TTC549 (cell line): ENCODE data around the gene KRTAP10-5.
"Not testable (repeated sequence)": the region's sequence is repeated elsewhere in the genome, so short reads cannot be mapped to it uniquely, and the experiment has no call there.

Experiments used
- FAIRE-seq: peaks from 2 replicates; lab custom pipeline; 2012; peaks lifted over from hg19 to GRCh38; lab: Jason Lieb, UNC

KRTAP10-5 gene

GRCh38 chr21:44610157-44610843 is 29.9 kb upstream of the KRTAP10-5 start:
- FAIRE-seq, result not testable (repeated sequence)

DNA sequence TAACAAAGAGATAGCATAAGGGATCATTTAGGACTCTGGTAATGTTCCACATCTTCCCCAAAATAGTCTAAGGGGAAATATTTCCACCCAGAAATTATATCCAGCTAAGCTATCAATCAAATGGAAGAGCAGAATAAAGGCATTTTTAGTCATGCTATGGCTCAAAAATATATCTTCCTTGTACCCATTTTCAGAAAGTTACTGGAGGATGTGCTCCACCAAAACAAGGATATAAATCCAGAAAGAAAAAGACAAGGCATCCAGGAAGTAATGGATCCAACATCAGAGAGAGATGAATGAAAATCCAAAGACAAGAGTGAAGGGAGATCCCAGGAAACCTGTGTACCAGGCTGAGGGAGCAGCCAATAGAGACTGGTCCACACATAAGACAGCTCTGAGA is 28.8 kb upstream of the KRTAP10-5 start:
- no peak for FAIRE-seq

- FAIRE-seq, result no peak
Measured at GRCh38 chr21:44606495-44606894, 26.1 kb upstream of the KRTAP10-5 start.

DNA sequence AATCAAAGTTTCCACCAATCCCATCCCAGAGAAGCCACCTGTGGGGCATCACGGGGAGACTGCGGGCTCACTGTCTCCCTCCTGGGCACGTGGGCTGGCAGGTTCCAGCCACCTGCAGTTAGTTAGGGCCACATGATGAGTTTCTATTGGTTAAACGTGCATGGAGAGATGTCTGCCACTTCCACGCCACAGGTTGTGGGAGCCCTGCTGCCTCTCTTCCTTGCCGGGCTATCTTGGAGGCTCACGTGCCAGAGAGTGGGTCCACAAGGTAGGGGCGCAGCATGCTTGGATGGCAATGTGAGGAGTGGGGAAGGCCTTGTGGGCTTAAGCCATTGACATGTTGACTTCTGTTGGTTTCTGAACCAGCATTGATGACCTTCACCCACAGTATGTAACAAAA is 23.5 kb upstream of the KRTAP10-5 start:
- no peak for FAIRE-seq

DNA sequence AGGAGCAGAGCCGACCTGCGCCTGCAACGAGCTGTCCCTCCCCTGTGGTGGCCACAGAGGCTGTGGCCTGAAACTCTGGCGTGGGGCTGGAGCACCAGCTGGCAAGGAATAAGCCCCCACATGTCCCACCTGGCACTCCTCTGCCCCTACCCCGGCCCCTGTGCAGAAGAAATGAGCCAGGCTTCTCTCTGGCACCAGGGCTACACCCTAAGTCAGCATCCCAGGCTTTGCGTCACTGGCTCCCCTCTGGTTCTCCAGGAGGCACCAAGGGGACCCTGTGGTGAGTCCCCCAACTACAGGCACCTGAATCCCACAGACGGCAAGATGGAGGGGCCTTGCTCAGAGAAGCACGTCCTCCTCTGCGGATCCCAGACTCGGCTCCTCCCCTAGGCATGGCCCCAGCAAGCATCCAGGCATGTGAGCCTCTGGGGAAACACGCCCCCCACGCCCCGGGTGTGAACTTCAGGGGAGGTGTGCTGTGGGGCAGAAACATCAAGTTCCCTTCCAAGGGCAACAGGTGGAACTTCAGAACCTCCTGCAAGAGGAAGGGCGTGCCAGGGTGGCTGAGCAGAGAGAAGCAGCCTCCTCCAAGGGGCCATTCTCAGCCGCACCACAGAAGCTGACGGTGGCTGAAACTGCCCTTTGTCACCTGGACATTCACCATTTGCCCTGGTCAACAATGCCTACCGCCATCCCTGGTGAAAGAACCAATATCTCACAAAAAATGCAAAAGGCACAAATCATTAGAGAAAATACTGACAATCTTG is 22.9 kb upstream of the KRTAP10-5 start:
- no peak for FAIRE-seq

DNA sequence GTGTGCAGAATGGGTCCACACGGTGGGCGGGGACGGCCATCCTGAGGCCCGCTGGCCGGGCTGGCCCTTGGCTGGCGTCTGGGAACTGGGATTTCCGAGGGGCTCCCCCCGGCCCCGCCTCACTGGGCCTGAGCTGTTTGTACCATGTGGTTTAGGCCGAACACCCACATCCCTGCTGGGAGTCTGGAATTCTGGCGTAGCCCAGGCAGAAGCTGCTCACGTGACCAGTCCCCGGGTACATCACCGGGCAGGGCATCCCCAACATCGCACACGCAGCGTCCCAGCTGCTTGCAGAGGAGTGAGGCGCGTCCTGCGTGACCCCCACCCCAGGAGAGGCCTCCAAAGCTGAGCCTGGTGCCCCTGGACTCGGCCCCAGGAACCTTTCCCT is 22.1 kb upstream of the KRTAP10-5 start:
- FAIRE-seq, result no peak

DNA sequence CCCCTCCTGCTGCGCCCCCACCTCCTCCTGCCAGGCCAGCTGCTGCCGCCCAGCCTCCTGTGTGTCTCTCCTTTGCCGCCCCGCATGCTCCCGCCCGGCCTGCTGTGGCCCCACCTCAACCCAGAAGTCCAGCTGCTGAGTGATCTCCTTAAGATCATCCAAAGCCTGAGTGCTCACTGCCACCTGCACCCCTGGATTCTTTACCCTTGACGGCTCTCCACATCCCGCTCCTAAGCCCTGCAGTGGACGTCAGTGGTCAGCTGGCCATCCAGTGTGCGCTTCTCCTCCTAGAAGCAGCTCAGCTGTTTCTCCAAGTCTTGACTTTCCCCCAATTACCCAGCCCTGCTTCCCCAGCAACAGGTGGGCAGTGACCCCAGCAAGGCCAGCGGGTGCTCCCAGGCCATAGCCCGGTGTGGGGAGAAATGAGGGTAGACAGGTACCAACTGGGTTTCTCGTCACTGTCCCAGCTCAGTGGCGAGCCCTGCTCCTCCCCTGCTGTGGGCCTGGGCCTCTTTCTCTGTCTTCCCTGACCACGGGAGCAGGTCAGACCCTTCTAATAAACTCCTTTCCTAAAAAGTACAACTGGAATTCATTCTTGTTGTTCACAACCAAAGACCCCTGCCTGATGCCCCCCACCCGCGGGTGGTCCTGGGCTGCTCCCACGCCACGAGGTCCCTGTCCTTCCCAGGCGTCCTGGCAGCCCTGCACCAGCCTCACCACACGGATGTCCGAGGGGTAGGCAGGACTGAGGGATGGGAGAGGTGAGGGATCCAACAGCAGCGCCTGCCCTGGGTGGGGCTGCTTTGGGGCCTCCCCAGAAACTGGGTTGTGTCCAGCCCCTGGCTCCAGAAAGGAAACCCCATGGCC is 21.4 kb upstream of the KRTAP10-5 start:
- FAIRE-seq, result no peak

- not testable (repeated sequence) for FAIRE-seq
Measured at GRCh38 chr21:44601091-44601490, 20.7 kb upstream of the KRTAP10-5 start.

- FAIRE-seq, result not testable (repeated sequence)
Measured at GRCh38 chr21:44600118-44600978, 19.9 kb upstream of the KRTAP10-5 start, which contains the start of gene KRTAP10-7. Gene KRTAP10-7, plus strand, starts transcription at chr21:44600597. Its CDS starts 25 bp downstream, at chr21:44600622.

- no peak for FAIRE-seq
Measured at GRCh38 chr21:44599264-44600029, 19.0 kb upstream of the KRTAP10-5 start.

DNA sequence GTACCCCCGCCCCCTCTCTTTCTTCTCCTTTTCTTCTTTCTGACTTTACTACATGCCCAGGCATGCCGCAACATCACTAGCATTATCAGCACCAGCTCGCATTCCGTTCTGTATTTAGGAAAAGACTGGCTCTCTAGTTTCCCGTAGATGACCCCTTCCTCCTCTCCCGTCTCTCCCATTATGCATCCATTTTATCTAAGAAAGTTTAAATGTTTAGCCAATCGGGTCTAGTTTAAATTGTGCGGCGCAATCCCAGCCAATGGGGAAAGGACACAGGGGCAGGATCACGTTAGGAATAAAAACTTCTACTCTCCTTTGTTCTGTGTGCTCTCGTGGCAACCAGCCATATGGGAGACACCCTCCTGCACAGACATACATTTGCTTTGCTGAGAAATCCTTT is 17.7 kb upstream of the KRTAP10-5 start:
- no peak for FAIRE-seq

DNA sequence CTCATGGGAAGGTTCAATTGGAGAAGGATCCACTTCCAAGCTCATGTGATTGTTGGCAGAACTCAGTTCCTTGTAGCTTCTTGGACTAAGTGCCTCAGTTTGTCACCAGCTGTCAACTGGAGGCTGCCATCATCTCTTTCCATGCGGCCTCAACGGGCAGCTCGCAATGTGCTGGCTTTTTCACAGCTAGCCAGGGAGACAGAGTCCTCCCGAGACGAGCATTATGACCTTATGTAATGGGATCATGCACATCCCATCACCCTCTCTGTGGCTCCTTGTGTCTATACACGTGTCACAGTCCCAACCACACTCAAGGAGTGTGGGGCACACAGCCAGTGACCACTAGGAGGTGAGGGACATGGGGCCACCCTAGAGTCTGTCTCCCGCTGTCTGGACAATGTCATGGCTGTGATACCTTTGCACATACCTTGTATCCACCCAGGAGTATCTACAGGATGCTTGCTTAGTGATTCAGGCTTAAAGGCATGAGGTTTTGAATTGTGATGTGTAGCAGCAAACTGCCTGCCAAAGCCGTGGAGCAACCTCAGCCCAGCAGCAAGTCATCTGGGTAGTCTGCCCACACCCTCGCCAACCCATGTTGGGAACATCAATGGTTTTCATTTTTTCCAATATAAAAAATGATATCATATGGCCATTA is 15.8 kb upstream of the KRTAP10-5 start:
- FAIRE-seq, result no peak

- FAIRE-seq, result no peak
Measured at GRCh38 chr21:44595524-44595923, 15.1 kb upstream of the KRTAP10-5 start.

GRCh38 chr21:44594406-44594916 is 14.1 kb upstream of the KRTAP10-5 start:
- no peak for FAIRE-seq

DNA sequence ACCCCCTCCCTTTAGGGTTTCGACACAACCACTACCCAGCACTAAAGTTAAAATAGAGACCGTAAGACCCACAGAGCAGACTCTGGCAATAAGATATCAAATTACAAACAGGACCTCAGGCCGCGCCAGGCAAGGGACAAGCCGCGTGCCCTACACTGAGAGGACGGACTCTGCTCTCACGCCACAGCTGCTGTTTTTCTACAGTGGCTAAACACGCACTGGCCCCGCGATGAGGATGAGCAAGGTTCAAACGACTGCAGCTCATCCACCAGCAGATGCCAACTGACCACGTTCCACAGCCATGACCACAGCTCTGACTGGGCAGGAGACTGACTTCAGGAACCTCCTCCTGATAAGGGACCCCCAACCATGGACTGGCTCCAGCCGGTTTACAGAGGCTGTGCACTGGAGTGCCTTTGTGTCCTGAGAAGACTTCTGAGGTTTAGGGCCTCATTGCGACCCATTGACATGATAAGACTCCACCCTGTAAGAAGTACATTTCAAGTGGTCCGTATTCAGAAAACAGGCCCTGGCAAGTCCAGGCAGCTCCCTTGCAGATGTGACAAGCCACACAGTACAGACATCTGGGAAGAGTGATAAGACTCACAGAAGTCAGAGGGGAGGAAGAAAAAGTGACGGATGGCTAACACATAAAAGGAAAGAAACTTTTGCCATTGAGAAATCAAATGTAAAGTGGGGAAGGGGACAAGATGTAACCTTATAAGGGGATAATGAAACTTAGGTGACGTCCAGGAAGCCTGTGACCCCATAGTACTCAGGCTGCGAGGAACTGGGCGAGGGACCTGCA is 13.4 kb upstream of the KRTAP10-5 start:
- FAIRE-seq, result no peak

- no peak for FAIRE-seq
Measured at GRCh38 chr21:44592446-44593311, 12.3 kb upstream of the KRTAP10-5 start, which contains the start of gene KRTAP10-6. Gene KRTAP10-6, minus strand, starts transcription at chr21:44592505. Its CDS starts 21 bp downstream, at chr21:44592484.

DNA sequence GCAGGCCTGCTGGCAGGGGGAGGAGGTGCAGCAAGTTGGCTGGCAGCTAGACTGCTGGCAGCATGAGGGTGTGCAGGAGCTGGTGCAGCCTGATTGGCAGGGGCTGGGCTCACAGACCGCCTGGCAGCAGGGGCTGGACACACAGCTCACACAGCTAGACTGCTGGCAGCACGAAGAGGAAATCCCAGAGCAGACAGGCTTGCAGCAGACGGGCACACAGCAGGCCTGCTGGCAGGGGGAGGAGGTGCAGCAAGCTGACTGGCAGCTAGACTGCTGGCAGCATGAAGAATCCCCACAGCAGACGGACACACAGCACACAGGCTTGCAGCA is 11.4 kb upstream of the KRTAP10-5 start:
- FAIRE-seq, result not testable (repeated sequence)
